Mesothelial cell of epicardium (in vitro differentiated cells): ENCODE data around the gene HADHA. TPM values are rescaled to one million over a fixed set of nuclear protein-coding genes. Genes with fewer than 3 reads are reported as not detected.

Experiments
- DNase-seq, 2 experiments: peaks; one replicate each; pipeline ENCODE4 v3.0.0; 2021; ENCODE audit warnings: low spot score in 2 of 2; ENCODE audit not compliant: unreplicated experiment in 2 of 2
- H3K27ac Mint-ChIP-seq: 2 replicates; pipeline ENCODE4 v1.8.0; 2021; ENCODE audit warnings: mixed read lengths
- H3K27me3 Mint-ChIP-seq: 2 replicates; pipeline ENCODE4 v1.8.0; 2021; ENCODE audit warnings: low read depth, mixed read lengths
- H3K36me3 Mint-ChIP-seq: 2 replicates; pipeline ENCODE4 v1.8.0; 2021; ENCODE audit warnings: mixed read lengths
- H3K4me1 Mint-ChIP-seq: 2 replicates; pipeline ENCODE4 v1.8.0; 2021; ENCODE audit warnings: mixed read lengths
- H3K4me3 Mint-ChIP-seq: 2 replicates; pipeline ENCODE4 v1.8.0; 2021; ENCODE audit warnings: mild to moderate bottlenecking, moderate library complexity, mixed read lengths
- H3K9me3 Mint-ChIP-seq: 2 replicates; pipeline ENCODE4 v1.8.0; 2021; ENCODE audit warnings: mixed read lengths
- total RNA-seq: library from RNA; stranded (reverse); gene quantifications from 3 replicates; pipeline ENCODE4 v1.2.1, GENCODE V29; 2021
- TF ChIP-seq, protein P1 (sequence below): fragments of 200-600 bp; sonication (generic); IDR thresholded peaks from one replicate; pipeline ENCODE4 v1.5.0; 2021; ENCODE audit warnings: antibody characterized with exemption; ENCODE audit not compliant: unreplicated experiment

The HADHA gene
- total RNA-seq, 1 donor from 2014 or later = 100 TPM

- Mint-ChIP-seq H3K4me3 (peak overlapping the region; percentile 68), H3K4me1 (peaks cover 9% of the 10 kb centered on the region), H3K27me3 (peaks cover 4% of the 10 kb centered on the region), H3K9me3 (no peaks in the 10 kb centered on the region), H3K36me3 (peaks cover 19% of the 10 kb centered on the region), H3K27ac (no peak overlapping the region)
- TF ChIP-seq, protein P1, sequence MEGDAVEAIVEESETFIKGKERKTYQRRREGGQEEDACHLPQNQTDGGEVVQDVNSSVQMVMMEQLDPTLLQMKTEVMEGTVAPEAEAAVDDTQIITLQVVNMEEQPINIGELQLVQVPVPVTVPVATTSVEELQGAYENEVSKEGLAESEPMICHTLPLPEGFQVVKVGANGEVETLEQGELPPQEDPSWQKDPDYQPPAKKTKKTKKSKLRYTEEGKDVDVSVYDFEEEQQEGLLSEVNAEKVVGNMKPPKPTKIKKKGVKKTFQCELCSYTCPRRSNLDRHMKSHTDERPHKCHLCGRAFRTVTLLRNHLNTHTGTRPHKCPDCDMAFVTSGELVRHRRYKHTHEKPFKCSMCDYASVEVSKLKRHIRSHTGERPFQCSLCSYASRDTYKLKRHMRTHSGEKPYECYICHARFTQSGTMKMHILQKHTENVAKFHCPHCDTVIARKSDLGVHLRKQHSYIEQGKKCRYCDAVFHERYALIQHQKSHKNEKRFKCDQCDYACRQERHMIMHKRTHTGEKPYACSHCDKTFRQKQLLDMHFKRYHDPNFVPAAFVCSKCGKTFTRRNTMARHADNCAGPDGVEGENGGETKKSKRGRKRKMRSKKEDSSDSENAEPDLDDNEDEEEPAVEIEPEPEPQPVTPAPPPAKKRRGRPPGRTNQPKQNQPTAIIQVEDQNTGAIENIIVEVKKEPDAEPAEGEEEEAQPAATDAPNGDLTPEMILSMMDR = no peak
- DNase-seq = no peak
Observed at GRCh38 chr2:26185954-26186770, 58.3 kb downstream of the HADHA start.

DNA sequence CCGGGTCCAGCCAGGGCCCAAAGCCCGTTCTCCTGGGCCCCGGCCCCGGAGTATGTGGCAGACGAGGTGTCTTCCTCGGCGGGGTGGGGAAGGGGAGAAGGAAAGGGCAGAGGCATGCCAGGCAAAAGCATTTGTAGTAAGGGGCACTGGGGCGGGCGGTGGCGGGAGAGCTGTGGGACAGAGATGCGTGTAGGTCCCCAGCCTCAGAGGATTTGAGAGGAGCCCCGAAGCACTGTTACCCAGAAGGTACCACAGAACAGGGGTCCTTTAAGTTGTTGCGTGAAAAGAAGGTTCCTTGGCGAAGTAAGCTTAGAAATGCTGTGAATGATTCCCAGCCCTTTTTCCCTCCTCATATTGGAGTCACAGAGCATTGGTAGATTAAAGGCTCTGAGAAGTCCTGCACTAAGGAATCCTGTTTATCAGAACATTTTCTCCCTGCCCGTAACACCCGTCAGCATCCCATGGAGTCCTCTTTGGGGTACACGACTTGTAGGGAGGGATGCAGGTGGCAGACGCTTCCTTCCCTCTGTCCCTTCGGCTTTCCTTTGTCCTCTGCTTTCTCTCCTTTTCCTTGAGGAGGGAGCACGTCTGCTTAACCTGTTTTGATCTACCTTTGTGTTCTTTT is 59.0 kb downstream of the HADHA start:
- peaks cover 10% of the 10 kb centered on the region for H3K4me1 Mint-ChIP-seq
- H3K9me3 Mint-ChIP-seq = no peaks in the 10 kb centered on the region
- H3K27me3 Mint-ChIP-seq = peaks cover 9% of the 10 kb centered on the region
- no peak for DNase-seq
- peaks cover 20% of the 10 kb centered on the region for H3K36me3 Mint-ChIP-seq
- H3K27ac Mint-ChIP-seq = no peak overlapping the region
- H3K4me3 Mint-ChIP-seq = peak overlapping the region; percentile 68
- TF ChIP-seq, protein P1 = no peak

GRCh38 chr2:26184555-26185303 is 59.7 kb downstream of the HADHA start:
- peak; percentile 73 to 88 for DNase-seq
- H3K9me3 Mint-ChIP-seq = no peaks in the 10 kb centered on the region
- no peak overlapping the region for H3K27ac Mint-ChIP-seq
- peaks cover 14% of the 10 kb centered on the region for H3K4me1 Mint-ChIP-seq
- H3K4me3 Mint-ChIP-seq = peak overlapping the region; percentile 68
- H3K36me3 Mint-ChIP-seq = peaks cover 20% of the 10 kb centered on the region
- H3K27me3 Mint-ChIP-seq = peaks cover 13% of the 10 kb centered on the region
- TF ChIP-seq, protein P1 = peak; percentile 51

DNA sequence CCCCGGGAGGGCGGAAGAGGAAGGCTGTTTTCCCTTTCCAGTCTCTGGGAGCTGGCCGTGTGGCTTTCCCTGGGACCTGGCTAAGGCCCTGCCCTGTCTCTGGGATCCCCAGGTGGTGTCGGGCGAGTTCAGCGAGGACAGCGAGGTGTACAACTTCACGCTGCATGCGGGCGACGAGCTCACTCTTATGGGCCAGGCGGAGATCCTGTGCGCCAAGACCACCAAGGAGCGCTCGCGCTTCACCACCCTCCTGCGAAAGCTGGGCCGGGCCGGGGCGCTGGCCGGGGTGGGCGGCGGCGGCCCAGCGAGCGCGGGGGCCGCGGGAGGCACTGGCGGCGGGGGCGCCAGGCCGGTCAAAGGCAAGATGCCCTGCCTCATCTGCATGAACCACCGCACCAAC is 60.3 kb downstream of the HADHA start:
- Mint-ChIP-seq H3K9me3 (no peaks in the 10 kb centered on the region), H3K27me3 (peaks cover 16% of the 10 kb centered on the region), H3K4me1 (peaks cover 18% of the 10 kb centered on the region), H3K36me3 (peaks cover 17% of the 10 kb centered on the region), H3K4me3 (peak overlapping the region; percentile 51), H3K27ac (no peak overlapping the region)
- DNase-seq = no peak
- TF ChIP-seq, protein P1 = no peak

- H3K4me3 Mint-ChIP-seq = no peak overlapping the region
- peaks cover 17% of the 10 kb centered on the region for H3K27me3 Mint-ChIP-seq
Observed at GRCh38 chr2:26182887-26183630, 61.4 kb downstream of the HADHA start.

More at GRCh38 chr2:26182887-26183630, 61.4 kb downstream of the HADHA start:
- peaks cover 10% of the 10 kb centered on the region for H3K36me3 Mint-ChIP-seq
- H3K4me1 Mint-ChIP-seq = peaks cover 22% of the 10 kb centered on the region
- H3K27ac Mint-ChIP-seq = no peak overlapping the region
- TF ChIP-seq, protein P1 = no peak
- no peak for DNase-seq
- no peaks in the 10 kb centered on the region for H3K9me3 Mint-ChIP-seq
